Tibial artery (tissue), 4 donors: Measurements from ENCODE around the gene L3MBTL4.

Source experiments
- DNase-seq, 2 donors: peaks; one replicate each; pipeline ENCODE4 v3.0.0-alpha.2; 2019
- H3K27ac ChIP-seq, 2 donors: fragments of 200-600 bp; sonication (generic) in 1 of 2; 1 replicate in 1 of 2; 2 replicates in 1 of 2; pipeline ENCODE4 v1.5.1; 2018 to 2019; ENCODE audit warnings: mild to moderate bottlenecking in 1 of 2
- H3K27me3 ChIP-seq, 2 donors: fragments of 200-600 bp; sonication (generic) in 1 of 2; one replicate each; pipeline versions ENCODE4 v1.5.1 to v1.6.0; 2016 to 2019
- H3K36me3 ChIP-seq, 3 donors: fragments of 200-600 bp; sonication (generic) in 2 of 3; one replicate each; pipeline ENCODE4 v1.5.1; 2016 to 2019; ENCODE audit warnings: mild to moderate bottlenecking in 2 of 3
- H3K4me1 ChIP-seq, 4 donors: fragments of 200-600 bp; sonication (generic) in 2 of 4; 1 replicate in 3 of 4; 2 replicates in 1 of 4; pipeline ENCODE4 v1.5.1; 2016 to 2019
- H3K4me3 ChIP-seq, 2 donors: fragments of 200-600 bp; sonication (generic) in 1 of 2; 1 replicate in 1 of 2; 2 replicates in 1 of 2; pipeline ENCODE4 v1.5.1; 2018 to 2019; ENCODE audit warnings: mild to moderate bottlenecking in 2 of 2
- H3K9me3 ChIP-seq, 3 donors: fragments of 200-600 bp; sonication (generic) in 1 of 3; one replicate each; pipeline ENCODE4 v1.5.1; 2016 to 2019
- CTCF ChIP-seq, 2 experiments: fragments of 200-600 bp in 1 of 2; fragments of 450-650 bp in 1 of 2; IDR thresholded peaks; one replicate each; pipeline ENCODE4 v1.5.1; 2017 to 2019; ENCODE audit warnings: antibody characterized with exemption in 2 of 2, mild to moderate bottlenecking in 1 of 2, moderate library complexity in 1 of 2
- intact Hi-C: fragments of 100-400 bp; cut with DNase I; formaldehyde crosslinking; loops from one replicate; pipeline ENCODE4 v1.15.0; 2023; ENCODE audit warnings: low total_unique reads

The L3MBTL4 gene

GRCh38 chr18:6022074-6022444, 392.7 kb downstream of the L3MBTL4 start:
- no peak for TF ChIP-seq CTCF (IDR thresholded peaks at IDR 0.05)

GRCh38 chr18:6021306-6022073, 393.2 kb downstream of the L3MBTL4 start:
- H3K9me3 ChIP-seq: no peaks in the 10 kb centered on the region
- H3K4me3 ChIP-seq: no peak overlapping the region
- intact Hi-C loops: no loop called here
- no peaks in the 10 kb centered on the region for H3K4me1 ChIP-seq
- no peaks in the 10 kb centered on the region for H3K27me3 ChIP-seq
- no peak for DNase-seq
- no peak for TF ChIP-seq CTCF (IDR thresholded peaks at IDR 0.05)
- no peaks in the 10 kb centered on the region for H3K36me3 ChIP-seq
- no peak overlapping the region for H3K27ac ChIP-seq

More at GRCh38 chr18:6022074-6022444, 392.7 kb downstream of the L3MBTL4 start:
- H3K27ac ChIP-seq: no peak overlapping the region
- H3K36me3 ChIP-seq: no peaks in the 10 kb centered on the region
- DNase-seq: no peak
- H3K9me3 ChIP-seq: no peaks in the 10 kb centered on the region
- no peaks in the 10 kb centered on the region for H3K27me3 ChIP-seq
- no peak overlapping the region for H3K4me3 ChIP-seq
- no peaks in the 10 kb centered on the region for H3K4me1 ChIP-seq
- intact Hi-C loops: no loop called here

DNA sequence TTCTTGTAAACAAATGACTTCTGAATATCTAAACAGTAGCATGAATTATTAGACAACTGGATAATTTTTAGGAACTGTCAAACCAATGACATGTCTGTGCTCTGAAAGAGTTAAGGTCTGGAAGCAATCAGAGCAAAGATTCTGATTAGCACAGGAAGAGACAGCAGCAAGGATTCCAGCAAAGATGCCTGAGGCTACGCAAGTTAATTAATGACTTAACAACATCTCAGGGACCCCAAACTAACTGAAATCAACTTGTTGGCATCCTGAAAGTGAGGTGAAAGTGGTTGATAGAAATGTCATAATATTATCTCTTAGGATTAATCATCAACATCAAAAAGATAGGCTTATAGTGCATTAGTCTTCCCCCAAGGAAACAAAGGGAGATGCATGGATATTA, 396.0 kb downstream of the L3MBTL4 start:
- Histone ChIP-seq H3K9me3 (no peaks in the 10 kb centered on the region), H3K4me3 (no peak overlapping the region), H3K4me1 (no peaks in the 10 kb centered on the region), H3K27ac (no peak overlapping the region), H3K36me3 (no peaks in the 10 kb centered on the region), H3K27me3 (no peaks in the 10 kb centered on the region)
- no peak for TF ChIP-seq CTCF (IDR thresholded peaks at IDR 0.05)
- intact Hi-C loops: no loop called here
- no peak for DNase-seq

GRCh38 chr18:6017171-6017570, 397.5 kb downstream of the L3MBTL4 start:
- no peaks in the 10 kb centered on the region for H3K36me3 ChIP-seq
- TF ChIP-seq CTCF (IDR thresholded peaks at IDR 0.05): no peak
- H3K27me3 ChIP-seq: no peaks in the 10 kb centered on the region
- H3K4me1 ChIP-seq: no peaks in the 10 kb centered on the region
- DNase-seq: no peak
- no peaks in the 10 kb centered on the region for H3K9me3 ChIP-seq
- no peak overlapping the region for H3K27ac ChIP-seq
- H3K4me3 ChIP-seq: no peak overlapping the region
- intact Hi-C loops: no loop called here

- no peak for DNase-seq
- no peak overlapping the region for H3K27ac ChIP-seq
- no peak overlapping the region for H3K4me3 ChIP-seq
- no peaks in the 10 kb centered on the region for H3K9me3 ChIP-seq
- no peak for TF ChIP-seq CTCF (IDR thresholded peaks at IDR 0.05)
- H3K36me3 ChIP-seq: no peaks in the 10 kb centered on the region
- no peaks in the 10 kb centered on the region for H3K27me3 ChIP-seq
- intact Hi-C loops: no loop called here
- H3K4me1 ChIP-seq: no peaks in the 10 kb centered on the region
Observed at GRCh38 chr18:6015364-6015763, 399.3 kb downstream of the L3MBTL4 start.
